ENCODE measurements around the gene CDK5RAP3.
"Not testable (repeated sequence)": the region's sequence is repeated elsewhere in the genome, so short reads cannot be mapped to it uniquely, and the experiment has no call there.

CDK5RAP3 gene

GRCh38 chr17:47970725-47971499, at the start of gene CDK5RAP3:
CDK5RAP3 (plus strand) TSS chr17:47971113; CDS start chr17:47971147, 34 bp downstream.
- peak; percentile 99 for DNase-seq (ENCODE audit: low spot score)

- DNase-seq (ENCODE audit: low spot score): no peak
These were observed 45.9 kb upstream of the CDK5RAP3 start for GRCh38 chr17:47924785-47925677.

- DNase-seq (ENCODE audit: low spot score): no peak
These were observed 45.3 kb upstream of the CDK5RAP3 start for GRCh38 chr17:47925678-47925988.

- DNase-seq (ENCODE audit: low spot score): no peak
These were observed 43.0 kb upstream of the CDK5RAP3 start for GRCh38 chr17:47927821-47928400.

GRCh38 chr17:47928415-47928814, 42.5 kb upstream of the CDK5RAP3 start:
- DNase-seq (ENCODE audit: low spot score): no peak

GRCh38 chr17:47929218-47930000, 41.5 kb upstream of the CDK5RAP3 start:
- DNase-seq (ENCODE audit: low spot score): no peak

- no peak for DNase-seq (ENCODE audit: low spot score)
These were observed 39.1 kb upstream of the CDK5RAP3 start for GRCh38 chr17:47931848-47932247.

GRCh38 chr17:47934856-47935255, 36.1 kb upstream of the CDK5RAP3 start:
- DNase-seq (ENCODE audit: low spot score): no peak

GRCh38 chr17:47935468-47935867, 35.4 kb upstream of the CDK5RAP3 start:
- not testable (repeated sequence) for DNase-seq (ENCODE audit: low spot score)

- peak; percentile 48 for DNase-seq (ENCODE audit: low spot score)
These were observed 35.0 kb upstream of the CDK5RAP3 start for GRCh38 chr17:47935961-47936360.

- no peak for DNase-seq (ENCODE audit: low spot score)
These were observed 33.0 kb upstream of the CDK5RAP3 start for GRCh38 chr17:47937941-47938340.

GRCh38 chr17:47941246-47942095, 29.4 kb upstream of the CDK5RAP3 start, which contains the start of gene PNPO:
PNPO (plus strand) TSS chr17:47941571; CDS start chr17:47941676, 105 bp downstream.
- peak; percentile 99 for DNase-seq (ENCODE audit: low spot score)

- DNase-seq (ENCODE audit: low spot score): peak; percentile 42
These were observed 28.8 kb upstream of the CDK5RAP3 start for GRCh38 chr17:47942096-47942510.

- no peak for DNase-seq (ENCODE audit: low spot score)
These were observed 28.3 kb upstream of the CDK5RAP3 start for GRCh38 chr17:47942568-47942967.

- no peak for DNase-seq (ENCODE audit: low spot score)
These were observed 25.8 kb upstream of the CDK5RAP3 start for GRCh38 chr17:47945080-47945479.

- DNase-seq (ENCODE audit: low spot score): no peak
These were observed 25.1 kb upstream of the CDK5RAP3 start for GRCh38 chr17:47945529-47946508.

- DNase-seq (ENCODE audit: low spot score): no peak
These were observed 24.4 kb upstream of the CDK5RAP3 start for GRCh38 chr17:47946516-47946915.

- DNase-seq (ENCODE audit: low spot score): peak; percentile 88
These were observed 23.9 kb upstream of the CDK5RAP3 start for GRCh38 chr17:47946929-47947397.

- no peak for DNase-seq (ENCODE audit: low spot score)
These were observed 22.2 kb upstream of the CDK5RAP3 start for GRCh38 chr17:47948706-47949196.

Data from RKO (cell line).